Coronary artery (tissue), 2 donors: ENCODE measurements around the gene PRAMEF11.
"Not testable (repeated sequence)": the region's sequence is repeated elsewhere in the genome, so short reads cannot be mapped to it uniquely, and the experiment has no call there.

Experiments
- DNase-seq: peaks from one replicate; pipeline ENCODE4 v3.0.0-alpha.2; 2017; ENCODE audit warnings: low spot score
- H3K27ac ChIP-seq, 2 donors: fragments of 200-600 bp; sonication (generic); one replicate each; pipeline ENCODE4 v1.5.1; 2016 to 2019
- H3K4me3 ChIP-seq: fragments of 200-600 bp; sonication (generic); 2 replicates; pipeline ENCODE4 v1.5.1; 2016; ENCODE audit warnings: mild to moderate bottlenecking, moderate library complexity
- CTCF ChIP-seq: fragments of 200-600 bp; sonication (generic); IDR thresholded peaks from one replicate; pipeline ENCODE4 v1.5.1; 2019; ENCODE audit warnings: antibody characterized with exemption

The PRAMEF11 gene

GRCh38 chr1:12831310-12831709 lies at the start of gene PRAMEF11:
Gene PRAMEF11 (minus strand): TSS chr1:12831410. CDS start chr1:12828789, 2,621 bp downstream.
- not testable (repeated sequence) for H3K4me3 ChIP-seq, DNase-seq, H3K27ac ChIP-seq

DNA sequence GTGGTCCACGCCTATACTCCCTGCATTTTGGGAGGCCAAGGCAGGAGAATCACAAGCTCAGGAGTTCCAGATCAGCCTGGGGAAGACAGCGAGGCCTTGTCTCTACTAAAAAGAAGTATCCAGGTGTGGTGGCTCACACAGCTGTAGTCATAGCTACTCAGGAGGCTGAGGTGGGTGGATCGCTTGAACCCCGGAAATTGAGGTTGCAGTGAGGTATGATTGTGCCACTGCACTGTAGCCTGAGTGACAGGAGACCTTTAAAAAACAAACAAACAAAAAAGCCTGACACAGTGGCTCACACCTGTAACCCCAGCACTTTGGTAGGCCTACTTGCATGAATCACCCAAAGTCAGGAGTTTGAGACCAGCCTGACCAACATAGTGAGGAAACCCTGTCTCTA lies 47.2 kb upstream of the PRAMEF11 start:
- not testable (repeated sequence) for H3K27ac ChIP-seq, H3K4me3 ChIP-seq, DNase-seq

DNA sequence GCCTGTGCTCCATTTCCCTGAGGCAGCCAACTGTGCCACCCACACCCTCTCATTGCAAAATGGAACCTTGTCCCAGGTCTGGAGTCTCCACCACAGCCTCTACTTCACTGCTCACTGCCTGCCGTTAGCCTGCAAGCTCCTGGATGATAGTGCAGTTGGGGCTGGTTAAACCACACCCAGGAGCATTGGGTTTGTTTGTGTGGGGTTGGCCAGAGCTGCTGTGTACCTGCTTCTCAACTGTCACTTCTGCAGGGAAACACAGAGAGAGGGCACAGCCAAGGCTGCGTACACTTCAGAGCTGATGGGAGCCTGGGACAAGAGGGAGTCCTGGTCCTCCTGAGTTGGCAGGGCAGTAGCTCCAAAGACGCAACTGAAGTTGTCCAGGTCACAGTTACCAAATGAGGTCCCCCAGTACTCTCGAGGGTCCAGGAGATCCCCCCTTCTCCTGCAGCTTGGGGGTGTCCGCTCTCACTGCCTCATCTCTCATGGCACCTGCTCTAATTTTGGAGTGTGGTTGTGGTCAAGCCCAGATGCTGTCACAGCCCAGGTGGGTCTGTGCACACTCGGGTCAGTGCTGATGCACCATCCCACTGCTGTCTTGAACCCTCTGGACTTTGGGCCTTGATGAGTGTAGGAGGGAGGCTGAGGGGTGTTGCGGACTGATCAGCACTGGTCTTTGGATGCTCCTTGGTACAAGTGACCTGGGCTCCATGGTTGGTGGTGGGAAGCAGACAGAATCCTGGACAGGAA lies 32.1 kb upstream of the PRAMEF11 start:
- not testable (repeated sequence) for DNase-seq

DNA sequence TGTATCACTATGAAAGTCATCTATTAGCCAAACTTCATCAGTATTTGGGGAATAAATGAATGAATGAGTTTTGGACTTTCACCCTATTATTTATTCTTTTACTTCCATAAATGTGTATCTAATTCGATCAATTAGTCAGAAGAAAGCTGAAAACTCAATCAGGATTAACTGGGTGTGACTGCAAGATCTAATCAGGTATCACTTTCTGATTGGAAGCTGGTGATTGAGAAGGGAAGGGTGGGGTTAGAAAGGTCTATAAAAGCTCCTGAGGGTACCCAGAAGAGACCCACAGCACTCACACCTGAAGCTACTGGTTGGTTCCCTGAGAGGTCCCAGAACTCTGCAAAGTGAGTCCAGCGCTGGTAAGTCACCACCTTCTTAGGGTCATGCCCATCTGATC lies 25.6 kb upstream of the PRAMEF11 start, which contains the start of gene PRAMEF2:
PRAMEF2 (plus strand) TSS at position 301 of the 400 bp plus-strand sequence. CDS start 1,924 bp downstream, outside the sequence.
- not testable (repeated sequence) for H3K27ac ChIP-seq, DNase-seq, H3K4me3 ChIP-seq

More for the DNA sequence above, 32.1 kb upstream of the PRAMEF11 start:
- H3K4me3 ChIP-seq, H3K27ac ChIP-seq: not testable (repeated sequence)

DNA sequence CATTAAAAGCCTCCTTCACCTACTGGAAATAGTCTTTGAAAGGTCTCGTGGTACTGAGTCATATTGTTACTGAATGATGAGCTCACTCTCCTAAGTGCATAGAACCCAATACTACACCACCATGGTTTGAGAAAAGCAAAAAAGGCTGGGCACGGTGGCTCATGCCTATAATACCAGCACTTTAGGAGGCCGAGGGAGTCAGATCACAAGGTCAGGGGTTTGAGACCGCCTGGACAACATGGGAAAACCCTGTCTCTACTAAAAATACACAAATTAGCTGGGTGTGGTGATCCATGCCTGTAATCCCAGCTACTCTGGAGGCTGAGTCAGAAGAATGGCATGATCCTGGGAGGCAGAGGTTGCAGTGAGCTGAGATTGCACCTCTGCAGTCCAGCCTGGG lies 20.6 kb upstream of the PRAMEF11 start:
- no peak for DNase-seq
- Histone ChIP-seq H3K27ac (no peak overlapping the region), H3K4me3 (no peak overlapping the region)
- no peak for TF ChIP-seq CTCF

GRCh38 chr1:12848620-12849019 lies 17.4 kb upstream of the PRAMEF11 start, which contains the start of gene HNRNPCL1:
Gene HNRNPCL1 (minus strand): TSS chr1:12848720. CDS start chr1:12848289, 431 bp downstream.
- H3K27ac ChIP-seq, H3K4me3 ChIP-seq, DNase-seq: not testable (repeated sequence)

GRCh38 chr1:12833251-12833650 lies 2.0 kb upstream of the PRAMEF11 start:
- H3K27ac ChIP-seq, H3K4me3 ChIP-seq, DNase-seq: not testable (repeated sequence)

GRCh38 chr1:12819061-12819460 lies 12.1 kb downstream of the PRAMEF11 start:
- H3K4me3 ChIP-seq, H3K27ac ChIP-seq, DNase-seq: not testable (repeated sequence)

DNA sequence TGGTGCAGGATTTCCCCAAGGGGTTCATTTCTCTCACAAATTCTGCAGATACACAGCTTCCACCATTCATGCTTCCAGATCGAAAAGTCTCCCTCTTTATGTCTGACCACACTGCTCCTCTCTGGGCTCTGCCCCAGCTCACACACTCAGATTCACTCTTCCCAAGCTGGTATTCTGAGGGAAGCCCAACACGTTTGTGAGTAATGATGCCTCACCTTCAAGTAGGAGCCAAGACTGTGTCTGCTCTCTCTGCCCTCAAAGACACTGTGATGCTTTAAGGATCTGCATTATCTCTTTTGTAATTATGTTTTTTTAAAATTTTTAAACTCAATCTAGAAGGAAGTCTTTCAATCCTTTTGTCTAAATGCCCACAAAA lies 19.8 kb downstream of the PRAMEF11 start:
- no peak for TF ChIP-seq CTCF
- DNase-seq, result no peak
- H3K27ac ChIP-seq, result no peak overlapping the region
- H3K4me3 ChIP-seq, result no peak overlapping the region

DNA sequence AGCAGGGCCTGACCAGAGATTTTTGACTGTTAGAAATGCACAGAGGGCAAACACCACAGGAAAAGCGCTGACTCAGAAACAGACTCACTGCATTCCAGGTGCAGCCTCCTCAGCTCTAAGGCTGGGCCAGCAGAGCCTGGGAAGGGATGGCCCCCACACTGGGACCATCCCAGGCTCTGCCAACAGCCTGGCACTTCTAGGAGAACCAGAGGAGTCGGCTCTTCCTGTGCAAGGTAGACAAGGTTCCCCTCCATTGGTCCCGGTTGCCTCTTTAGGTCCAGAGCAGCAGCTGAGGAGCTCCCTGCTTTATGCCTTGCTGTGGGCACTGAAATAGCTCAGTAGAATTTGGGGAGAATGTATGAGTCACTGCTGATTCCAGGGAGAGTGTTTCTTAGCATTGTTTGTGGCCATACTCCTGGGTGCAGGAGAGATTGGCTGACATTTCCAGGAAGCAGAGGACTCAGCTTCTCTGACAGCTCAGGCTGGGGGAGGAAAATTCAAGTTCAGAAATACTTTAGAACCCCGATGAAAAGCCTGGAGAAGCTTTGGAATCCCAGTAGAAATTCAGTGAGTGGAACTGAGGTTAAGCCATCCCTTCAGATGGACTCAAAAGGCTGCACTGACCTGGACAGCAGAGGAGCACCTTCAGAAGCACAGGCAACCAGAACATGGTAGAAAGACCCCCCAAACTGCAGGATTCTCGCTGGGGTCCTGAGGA lies 20.4 kb downstream of the PRAMEF11 start:
- H3K4me3 ChIP-seq, result no peak overlapping the region
- DNase-seq, result no peak
- no peak overlapping the region for H3K27ac ChIP-seq
- TF ChIP-seq CTCF, result no peak

GRCh38 chr1:12809933-12810332 lies 21.3 kb downstream of the PRAMEF11 start:
- Histone ChIP-seq H3K4me3 (no peak overlapping the region), H3K27ac (no peak overlapping the region)
- DNase-seq, result no peak
- no peak for TF ChIP-seq CTCF
